ENCODE results near the gene PCID2.

Gene PCID2

DNA sequence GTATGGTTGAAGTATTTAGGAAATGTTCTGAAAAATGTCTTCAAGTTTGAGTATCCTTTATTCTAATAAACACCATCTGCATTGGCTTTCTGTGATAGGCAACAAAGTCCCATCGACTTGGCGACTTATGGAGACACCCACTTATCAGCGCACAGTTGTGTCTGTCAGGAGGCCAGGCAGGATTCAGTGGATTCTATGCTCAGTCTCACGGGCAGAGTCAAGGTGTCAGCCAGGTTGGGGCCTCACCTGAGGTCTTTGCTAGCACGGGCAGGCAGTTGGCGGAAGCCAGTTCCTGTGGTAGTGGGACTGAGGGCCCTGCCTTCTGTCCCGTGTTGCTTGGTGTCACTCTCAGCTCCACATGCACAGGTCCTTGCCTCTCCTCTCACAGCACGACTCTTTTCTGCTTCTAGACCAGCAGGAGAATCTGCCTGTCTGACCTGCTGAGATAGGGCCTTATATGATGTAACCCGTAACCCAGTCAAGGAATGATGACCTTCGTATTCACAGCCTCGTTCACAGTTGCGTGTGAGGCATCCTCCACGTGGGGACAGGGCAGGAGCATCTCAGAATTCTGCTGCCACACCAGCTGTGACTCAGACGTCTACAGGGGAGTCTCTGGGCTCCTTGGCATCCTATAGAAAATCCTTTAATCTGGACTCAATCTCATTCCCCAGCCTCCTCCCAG is 10.9 kb upstream of the PCID2 start:
- DNase-seq: no peak

- DNase-seq: no peak
These were observed 10.1 kb upstream of the PCID2 start for GRCh38 chr13:113218586-113218985.

DNA sequence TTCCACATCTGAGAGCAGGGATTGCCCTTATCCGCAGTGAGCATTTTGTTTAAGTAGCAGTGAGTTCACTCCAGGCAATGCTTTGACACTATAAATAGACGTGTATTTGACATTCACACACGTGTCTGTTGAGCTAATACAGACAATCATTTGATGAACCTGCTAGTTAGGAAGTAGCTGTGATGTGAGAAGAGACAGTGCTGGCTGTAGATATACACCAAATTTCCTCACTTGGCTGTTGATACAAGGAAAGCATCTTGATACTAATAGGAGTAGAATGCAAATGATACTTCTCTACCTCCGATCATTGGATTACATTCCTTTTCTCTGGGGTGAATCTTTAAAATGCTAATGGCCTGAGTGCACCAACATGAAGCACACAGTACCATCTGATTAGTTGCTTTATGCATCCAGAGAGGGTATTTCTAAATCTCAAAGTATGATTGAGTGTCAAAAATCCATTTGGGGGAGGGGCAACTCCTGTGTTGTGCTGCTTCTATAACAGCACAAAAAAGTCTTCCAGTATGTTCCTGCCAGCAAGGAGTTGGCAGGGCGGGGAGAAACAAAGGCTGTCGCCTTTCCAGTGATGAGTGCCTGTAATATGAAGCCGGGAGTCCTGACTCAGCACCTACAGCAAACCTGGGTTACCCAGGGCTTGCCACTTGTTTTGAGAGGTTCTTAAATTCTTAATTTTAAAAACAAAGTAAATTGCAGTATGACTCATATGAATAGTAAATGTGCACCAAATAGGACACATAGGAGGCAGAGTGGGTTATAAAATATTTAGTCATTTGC is 8.0 kb upstream of the PCID2 start:
- DNase-seq: no peak

DNA sequence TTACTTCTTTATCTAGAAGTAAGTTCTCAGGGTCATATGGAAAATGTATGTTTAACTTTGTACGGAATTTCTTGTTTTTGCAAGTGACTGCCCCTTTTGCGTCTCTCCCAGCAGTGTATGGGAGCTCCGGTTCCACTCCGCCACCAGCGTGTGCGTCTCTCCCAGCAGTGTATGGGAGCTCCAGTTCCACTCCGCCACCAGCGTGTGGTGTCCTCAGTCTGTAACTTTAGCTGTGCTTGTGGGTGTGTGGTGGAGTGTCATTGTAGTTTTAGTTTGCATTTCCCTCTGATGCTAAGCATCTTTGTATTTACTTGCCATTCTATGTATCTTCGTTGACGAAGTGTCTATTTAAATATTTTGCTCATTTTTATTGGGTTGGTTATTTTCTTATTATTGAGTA is 3.3 kb upstream of the PCID2 start:
- no peak for DNase-seq

DNA sequence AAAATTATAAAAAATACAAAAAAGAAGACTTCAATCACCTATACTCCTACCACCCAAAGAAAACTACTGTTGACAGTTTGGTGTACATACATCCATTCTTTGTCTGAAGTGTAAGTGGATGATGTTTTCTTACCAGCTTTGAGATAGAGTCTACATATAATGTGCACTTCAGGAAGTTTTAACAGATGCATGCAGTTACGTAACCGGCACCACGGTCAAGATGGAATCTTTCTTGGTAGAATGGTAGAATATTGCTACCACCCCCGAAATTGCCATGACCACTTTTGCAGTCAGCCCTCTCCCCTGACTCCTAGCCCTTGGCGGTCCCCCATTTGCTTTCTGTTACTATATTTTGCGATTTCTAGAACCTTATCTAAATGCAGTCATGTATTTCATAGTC is 2.4 kb upstream of the PCID2 start:
- DNase-seq: no peak

DNA sequence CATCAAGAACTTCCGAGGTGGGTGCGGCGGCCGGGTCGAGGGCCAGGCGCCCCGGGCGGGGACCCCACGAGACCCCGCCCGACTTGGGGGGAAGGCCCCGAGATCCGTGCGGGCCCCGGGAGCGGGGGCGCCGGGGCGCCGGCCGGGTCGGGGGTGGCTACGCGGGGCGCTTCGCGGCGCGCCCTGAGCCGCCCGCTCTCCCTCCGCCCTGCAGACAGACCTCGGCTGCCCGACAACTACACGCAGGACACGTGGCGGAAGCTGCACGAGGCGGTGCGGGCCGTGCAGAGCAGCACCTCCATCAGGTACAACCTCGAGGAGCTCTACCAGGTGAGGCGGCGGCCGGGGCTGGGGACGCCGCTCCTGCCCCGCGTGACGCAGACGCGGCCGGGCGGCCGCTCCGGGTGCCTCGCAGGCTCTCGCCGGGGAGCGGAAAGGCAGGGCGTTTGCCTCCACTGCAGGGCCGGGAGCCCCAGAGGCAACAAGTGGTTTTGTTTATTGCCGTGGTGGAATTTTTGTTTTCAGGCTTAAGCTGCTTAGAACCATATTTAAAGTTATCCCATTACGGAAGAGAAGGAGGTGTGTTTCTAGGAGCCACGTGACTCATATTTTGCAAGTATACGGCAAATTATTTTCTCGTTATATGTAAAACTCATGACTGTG is 1.4 kb upstream of the PCID2 start:
- peak; percentile 82 for DNase-seq

DNA sequence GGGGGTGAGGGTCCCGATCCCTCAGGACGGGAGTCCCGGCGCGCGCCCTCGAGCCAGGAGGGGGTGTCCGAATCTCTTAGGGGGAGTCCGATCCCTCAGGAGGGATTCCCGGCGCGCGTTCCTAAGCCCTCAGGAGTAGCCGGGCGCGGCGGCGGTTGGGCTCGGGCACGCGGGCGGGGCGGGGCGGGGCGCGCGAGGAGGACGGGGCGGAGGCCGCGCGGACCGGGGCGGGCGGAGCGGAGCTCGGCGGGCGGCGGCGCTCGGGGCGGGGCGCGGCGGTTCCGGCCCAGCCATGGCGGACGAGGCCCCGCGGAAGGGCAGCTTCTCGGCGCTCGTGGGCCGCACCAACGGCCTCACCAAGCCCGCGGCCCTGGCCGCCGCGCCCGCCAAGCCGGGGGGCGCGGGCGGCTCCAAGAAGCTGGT is 878 bp upstream of the PCID2 start, which contains the start of gene CUL4A:
CUL4A (plus strand) TSS at position 278 of the 423 bp plus-strand sequence; CDS start at position 293, 15 bp downstream.
- DNase-seq: peak; percentile 69

DNA sequence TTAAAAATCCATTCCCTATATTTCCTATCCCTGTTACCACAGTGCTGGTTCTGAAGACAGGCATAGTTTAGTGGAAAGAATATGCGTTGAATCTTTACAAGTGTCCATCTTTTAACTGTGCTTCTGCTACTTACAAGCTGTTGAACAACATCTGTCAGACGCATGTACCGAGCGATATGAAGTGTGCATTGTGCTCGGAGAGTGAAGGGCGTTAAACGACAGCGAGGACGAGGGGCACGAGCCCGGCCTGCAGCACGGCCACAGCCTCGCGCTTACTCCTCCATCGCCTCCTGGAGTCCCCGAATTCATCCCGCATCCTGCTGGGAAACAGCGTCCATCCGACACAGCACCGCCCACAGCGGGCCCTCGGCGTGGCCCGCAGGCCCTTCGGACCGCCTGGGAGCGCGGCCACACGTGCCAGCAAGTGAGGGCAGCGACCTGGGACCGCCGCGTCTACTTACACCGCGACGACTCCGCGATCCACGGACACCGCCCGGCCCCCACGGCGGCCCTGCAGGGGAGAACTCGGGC is 514 bp downstream of the PCID2 start:
- no peak for DNase-seq

GRCh38 chr13:113207460-113207859 is 1.0 kb downstream of the PCID2 start:
- DNase-seq: no peak

GRCh38 chr13:113205428-113205931 is 3.0 kb downstream of the PCID2 start:
- no peak for DNase-seq

- no peak for DNase-seq
These were observed 4.1 kb downstream of the PCID2 start for GRCh38 chr13:113204378-113204734.

DNA sequence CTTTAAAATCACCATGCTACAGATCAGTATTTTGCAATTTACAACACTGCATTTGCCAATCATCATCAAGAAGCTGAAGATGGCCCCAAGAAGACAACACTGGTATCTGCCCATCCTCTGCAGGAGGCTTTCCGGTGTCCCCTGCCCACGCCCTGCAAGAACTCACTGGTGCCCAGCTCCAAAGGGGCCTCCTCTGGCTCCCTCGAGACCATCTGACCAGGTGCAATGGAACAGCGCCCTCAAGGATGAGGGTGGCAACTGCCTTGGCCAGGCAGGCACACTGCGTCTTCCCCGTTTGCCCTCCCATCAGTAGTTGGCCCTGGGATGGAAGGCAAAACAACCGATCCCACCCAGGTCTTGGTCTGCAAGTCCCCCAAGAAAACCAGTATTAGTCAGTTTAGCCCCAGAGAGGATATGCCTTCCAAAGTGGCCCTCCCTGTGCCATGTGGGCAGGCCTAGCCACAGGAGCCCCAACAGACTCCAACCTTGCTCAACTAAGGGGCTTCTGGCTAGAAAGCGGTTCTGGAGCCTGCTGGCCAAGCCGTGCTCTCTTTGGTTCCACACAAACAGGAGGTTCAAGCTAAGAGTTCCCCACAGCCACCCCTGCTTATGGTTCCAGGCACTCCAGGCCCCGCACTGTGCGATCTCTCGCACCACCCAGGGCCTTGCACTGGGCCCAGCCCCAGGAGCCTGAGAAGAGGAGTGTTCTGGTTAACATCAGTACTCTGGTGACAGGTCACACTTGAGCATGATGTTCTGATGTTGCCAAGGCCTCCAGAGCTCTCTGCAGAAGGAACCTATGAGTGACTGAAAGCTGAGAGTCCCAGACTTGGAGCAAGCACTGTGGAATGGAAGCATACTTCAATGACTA is 4.7 kb downstream of the PCID2 start:
- no peak for DNase-seq

DNA sequence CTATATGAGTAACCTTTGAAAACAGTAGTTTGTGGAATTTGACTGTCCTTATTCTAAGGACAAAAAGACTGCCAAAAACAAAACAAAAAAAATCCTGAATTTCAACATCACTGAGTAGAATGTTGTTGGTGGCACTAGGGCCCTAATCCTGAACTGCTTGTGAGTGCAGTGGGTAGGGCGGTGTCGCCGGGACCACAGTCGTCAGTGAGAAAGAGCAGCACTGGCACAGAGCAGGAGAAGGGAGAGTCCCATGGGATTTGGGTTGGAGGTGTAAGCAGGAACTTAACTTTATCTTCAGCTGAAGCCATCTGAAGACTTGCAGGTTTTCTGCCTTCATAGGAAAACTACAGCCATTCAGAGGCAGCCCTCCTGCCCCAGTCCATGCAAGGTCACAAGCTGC is 5.6 kb downstream of the PCID2 start:
- DNase-seq: no peak

DNA sequence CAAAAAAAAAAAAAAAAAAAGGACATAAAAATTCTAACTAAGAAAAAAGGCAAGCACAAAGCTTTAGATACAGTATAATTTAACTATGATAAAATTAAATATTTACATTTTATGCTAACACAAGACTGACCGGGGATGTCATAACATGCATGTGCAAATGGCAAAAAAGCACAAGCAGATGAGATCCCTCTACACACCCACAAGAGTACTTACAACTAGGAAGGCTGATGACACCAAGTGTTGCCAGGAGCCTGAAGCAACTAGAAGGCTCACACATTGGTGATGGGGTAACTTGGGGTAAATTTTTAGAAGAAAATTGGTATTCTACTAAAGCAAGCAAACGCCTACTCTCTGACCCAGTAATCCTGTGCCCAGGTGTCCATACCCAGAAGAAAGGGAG is 6.7 kb downstream of the PCID2 start:
- DNase-seq: no peak

DNA sequence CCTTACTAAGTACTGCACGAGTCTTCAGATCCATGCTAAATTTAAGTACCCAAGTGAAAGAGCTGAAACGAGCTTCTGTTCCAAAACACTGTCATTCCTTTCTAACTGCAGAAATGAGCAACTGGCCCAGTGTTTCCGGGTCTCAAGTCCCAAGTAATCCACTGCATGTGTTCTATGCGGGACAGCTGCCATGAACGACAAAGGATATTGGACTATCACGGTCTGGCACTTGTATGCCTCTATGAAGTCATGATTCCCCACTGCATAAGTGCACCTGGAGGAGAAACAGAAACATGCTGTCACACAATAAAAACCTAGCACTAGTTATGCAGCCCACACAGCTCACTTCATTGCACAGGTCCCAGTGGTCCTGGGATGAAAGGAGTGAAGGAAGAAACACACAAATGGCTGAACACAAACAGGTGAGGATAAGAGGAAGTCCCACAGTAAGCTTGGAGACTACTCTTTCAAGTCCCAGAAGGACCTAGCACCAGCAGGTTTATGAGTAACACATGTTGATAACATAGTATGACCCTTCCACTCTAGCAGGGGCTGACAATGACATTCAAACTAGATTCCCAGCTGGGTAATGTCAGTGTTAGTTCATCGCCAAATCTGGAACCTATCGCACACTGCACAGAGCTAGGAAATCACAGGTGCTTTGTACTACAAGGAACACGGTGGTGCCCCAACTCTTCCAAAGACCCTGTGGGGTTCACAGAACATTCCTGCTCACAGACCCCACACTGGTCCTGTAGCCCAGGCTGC is 11.3 kb downstream of the PCID2 start:
- no peak for DNase-seq

GRCh38 chr13:113195360-113195759 is 13.1 kb downstream of the PCID2 start:
- DNase-seq: no peak

DNA sequence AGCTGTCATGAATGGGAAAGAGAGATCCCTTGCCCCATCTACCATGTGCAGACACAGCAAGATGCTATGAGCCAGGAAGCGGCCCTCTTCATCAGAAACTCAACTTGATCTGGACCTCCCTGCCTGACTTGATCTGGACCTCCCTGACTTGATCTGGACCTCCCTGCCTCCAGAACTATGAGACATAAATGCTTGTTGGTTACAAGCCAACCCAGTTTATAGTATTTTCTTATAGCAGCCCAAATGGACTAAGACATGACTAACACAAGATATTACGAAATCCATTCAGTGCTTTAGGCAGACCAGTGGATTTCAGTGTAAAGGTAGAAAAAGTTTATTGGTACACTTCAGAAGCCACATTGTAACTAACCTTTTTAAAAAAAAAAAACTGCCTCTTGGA is 15.6 kb downstream of the PCID2 start:
- no peak for DNase-seq

DNA sequence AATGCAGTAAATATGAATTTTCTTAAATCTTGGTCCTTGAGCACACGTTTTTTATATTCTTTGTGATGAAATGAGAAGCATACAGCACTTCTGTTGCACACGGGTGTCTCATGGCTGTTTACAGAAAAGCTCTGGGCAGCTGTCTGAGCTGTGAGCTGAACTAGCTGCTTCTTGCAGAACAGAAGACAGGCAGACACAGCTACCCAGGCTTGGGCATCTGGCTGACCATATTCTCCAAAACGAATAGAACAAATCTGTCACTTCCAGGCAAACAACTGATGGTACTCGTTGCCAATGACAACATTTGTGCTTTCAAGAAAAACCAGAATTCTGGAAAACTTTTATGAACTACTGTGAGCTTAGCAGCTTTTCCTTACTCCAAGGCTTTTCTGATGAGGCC is 16.2 kb downstream of the PCID2 start:
- no peak for DNase-seq

DNA sequence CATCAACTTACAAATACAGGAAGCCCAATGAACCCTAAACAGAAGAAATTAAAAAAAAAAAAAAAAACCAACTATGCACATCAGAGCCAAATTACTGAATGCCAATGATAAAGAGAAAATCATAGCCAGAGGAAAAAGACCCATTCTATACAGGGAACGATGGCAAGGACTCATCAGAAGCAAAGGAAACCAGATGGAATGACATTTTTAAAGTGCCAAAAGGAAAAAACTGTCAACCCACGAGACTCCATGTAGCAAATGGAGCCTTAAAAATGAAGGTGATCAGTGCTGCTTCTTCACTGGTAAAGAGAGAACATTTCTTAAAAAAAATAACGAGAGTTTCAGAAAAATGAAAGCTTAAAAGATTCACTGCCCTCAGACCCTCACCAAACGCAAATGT is 18.3 kb downstream of the PCID2 start:
- DNase-seq: no peak

DNA sequence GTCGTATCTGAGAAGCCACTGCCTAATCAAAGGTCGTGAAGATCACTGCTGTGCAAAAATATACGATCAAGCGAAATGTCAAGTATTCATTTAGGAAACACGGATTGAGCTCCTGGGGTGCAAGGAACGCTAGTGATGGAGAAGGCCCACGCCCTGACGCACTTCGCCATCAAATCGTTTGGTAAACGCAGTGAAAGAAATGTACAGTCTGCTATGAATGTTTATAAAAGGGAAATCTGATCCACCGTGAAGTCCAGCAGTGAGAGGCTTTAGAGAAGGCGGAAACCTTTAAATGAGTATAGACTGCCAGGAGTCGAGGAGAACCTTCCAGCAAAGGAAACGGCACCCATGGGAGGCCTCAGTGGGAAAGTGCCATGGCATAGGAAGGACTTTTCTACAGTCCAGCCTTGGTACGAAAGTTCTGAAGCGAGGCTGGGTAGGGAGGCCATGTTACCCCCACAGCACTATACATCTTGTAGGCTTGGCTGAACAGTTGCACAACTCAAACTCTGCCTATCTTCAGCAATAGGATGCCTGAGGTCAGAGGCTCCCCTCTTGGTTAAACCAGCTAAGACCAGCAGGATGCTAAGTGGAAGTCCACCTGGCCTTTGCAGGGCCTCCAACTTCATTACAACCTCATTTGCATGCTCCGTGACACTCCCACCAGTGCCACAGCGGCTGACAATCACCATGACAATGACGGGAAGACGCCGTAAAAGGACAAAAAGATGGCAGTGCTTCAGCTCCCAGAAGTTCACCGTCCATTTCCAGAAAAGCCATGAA is 20.4 kb downstream of the PCID2 start:
- DNase-seq: no peak

DNA sequence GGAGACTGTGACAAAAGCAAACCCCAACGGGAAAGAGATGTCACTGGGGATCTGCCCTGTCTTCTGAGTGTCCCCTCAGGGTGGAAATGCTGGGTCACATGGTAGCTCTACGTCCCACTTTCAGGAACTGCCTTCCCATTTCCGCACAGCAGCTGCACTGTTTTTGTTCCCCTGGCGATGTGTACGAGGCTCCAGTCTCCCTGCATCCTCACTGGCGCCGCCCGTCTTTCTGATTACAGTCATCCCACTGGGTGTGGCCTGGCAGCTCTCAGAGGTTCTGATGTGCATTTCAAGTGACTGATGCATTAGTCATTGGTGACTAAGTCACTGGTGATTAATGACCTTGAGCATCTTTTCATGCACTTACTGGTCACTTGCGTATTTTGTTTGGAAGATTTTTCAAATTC is 21.2 kb downstream of the PCID2 start:
- DNase-seq: peak; percentile 73
